Ascending aorta (tissue), 2 donors: Measurements from ENCODE around the gene LAMP5. TPM values are rescaled to one million over a fixed set of nuclear protein-coding genes. Genes with fewer than 3 reads are reported as not detected.

Experiments used
- DNase-seq, 2 donors: peaks; one replicate each; pipeline ENCODE4 v3.0.0-alpha.2; 2019; ENCODE audit warnings: low spot score in 2 of 2
- H3K27ac ChIP-seq, 2 donors: fragments of 200-600 bp; sonication (generic); one replicate each; pipeline ENCODE4 v1.5.1; 2016 to 2017; ENCODE audit warnings: mild to moderate bottlenecking in 1 of 2
- H3K27me3 ChIP-seq: fragments of 200-600 bp; sonication (generic); one replicate; pipeline ENCODE4 v1.5.1; 2017
- H3K36me3 ChIP-seq, 2 donors: fragments of 200-600 bp; sonication (generic); one replicate each; pipeline ENCODE4 v1.5.1; 2016
- H3K4me1 ChIP-seq, 2 donors: fragments of 200-600 bp; sonication (generic); one replicate each; pipeline ENCODE4 v1.5.1; 2016 to 2017; ENCODE audit warnings: mild to moderate bottlenecking in 1 of 2
- H3K4me3 ChIP-seq, 2 donors: fragments of 200-600 bp; sonication (generic); one replicate each; pipeline ENCODE4 v1.5.1; 2016 to 2017; ENCODE audit warnings: mild to moderate bottlenecking in 1 of 2
- H3K9me3 ChIP-seq, 2 donors: fragments of 200-600 bp; sonication (generic); one replicate each; pipeline ENCODE4 v1.5.1; 2016
- intact Hi-C: fragments of 100-400 bp; cut with DNase I; formaldehyde crosslinking; loops from one replicate; pipeline ENCODE4 v1.15.1; 2023
- total RNA-seq: library from RNA; depleted of rRNA; stranded (reverse); fragments of >200 nt; gene quantifications from one replicate; pipeline ENCODE4 v1.1.0, GENCODE V29; 2016
- TF ChIP-seq, protein P1 (sequence below), 3 experiments: fragments of 200-600 bp in 2 of 3; fragments of 450-650 bp in 1 of 3; sonication (generic) in 2 of 3; IDR thresholded peaks; one replicate each; pipeline ENCODE4 v1.5.1; 2016 to 2019; ENCODE audit warnings: antibody characterized with exemption in 3 of 3, mild to moderate bottlenecking in 1 of 3, moderate library complexity in 1 of 3

LAMP5 gene
- total RNA-seq, 1 donor from 2014 or later = not detected

DNA sequence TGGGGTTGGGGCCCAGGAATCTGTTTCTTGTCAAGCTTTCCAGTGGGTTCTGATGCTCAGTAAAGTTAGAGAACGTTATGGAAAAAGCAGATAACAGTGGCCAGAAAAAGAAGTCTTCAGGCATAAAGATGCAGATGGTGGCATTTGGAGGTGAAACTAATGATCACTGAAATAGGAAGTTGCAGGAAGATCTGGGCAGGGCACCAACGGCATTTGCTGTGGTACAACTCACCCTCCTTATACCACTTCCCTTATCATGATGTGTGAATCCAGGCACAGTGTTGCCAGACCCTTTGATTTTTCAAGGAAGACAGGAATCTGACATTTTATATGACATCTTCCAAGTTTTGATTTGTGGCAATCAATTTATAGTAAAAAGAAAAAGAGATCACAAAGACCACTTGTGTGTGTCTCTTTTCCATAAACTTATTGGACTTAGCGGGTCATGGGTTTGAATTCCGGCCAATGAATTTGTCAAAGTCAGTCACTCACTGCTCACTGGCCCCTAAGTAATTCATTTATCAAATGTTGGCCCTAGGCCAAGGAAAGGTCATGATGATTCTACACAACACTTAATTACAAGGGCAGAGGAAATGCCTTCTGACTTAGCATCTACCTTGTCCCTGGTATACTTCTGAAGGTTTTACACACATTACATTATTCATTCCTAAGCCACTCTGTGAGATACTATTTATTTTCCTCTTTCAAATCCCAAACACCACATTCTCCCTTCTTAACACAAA lies 37.6 kb downstream of the LAMP5 start:
- Histone ChIP-seq H3K27ac (no peak overlapping the region), H3K4me3 (no peak overlapping the region), H3K9me3 (no peaks in the 10 kb centered on the region), H3K4me1 (no peaks in the 10 kb centered on the region), H3K36me3 (no peaks in the 10 kb centered on the region), H3K27me3 (no peaks in the 10 kb centered on the region)
- TF ChIP-seq, protein P1, sequence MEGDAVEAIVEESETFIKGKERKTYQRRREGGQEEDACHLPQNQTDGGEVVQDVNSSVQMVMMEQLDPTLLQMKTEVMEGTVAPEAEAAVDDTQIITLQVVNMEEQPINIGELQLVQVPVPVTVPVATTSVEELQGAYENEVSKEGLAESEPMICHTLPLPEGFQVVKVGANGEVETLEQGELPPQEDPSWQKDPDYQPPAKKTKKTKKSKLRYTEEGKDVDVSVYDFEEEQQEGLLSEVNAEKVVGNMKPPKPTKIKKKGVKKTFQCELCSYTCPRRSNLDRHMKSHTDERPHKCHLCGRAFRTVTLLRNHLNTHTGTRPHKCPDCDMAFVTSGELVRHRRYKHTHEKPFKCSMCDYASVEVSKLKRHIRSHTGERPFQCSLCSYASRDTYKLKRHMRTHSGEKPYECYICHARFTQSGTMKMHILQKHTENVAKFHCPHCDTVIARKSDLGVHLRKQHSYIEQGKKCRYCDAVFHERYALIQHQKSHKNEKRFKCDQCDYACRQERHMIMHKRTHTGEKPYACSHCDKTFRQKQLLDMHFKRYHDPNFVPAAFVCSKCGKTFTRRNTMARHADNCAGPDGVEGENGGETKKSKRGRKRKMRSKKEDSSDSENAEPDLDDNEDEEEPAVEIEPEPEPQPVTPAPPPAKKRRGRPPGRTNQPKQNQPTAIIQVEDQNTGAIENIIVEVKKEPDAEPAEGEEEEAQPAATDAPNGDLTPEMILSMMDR (IDR thresholded peaks at IDR 0.05) = no peak
- no peak for DNase-seq
- intact Hi-C loops = no loop called here

DNA sequence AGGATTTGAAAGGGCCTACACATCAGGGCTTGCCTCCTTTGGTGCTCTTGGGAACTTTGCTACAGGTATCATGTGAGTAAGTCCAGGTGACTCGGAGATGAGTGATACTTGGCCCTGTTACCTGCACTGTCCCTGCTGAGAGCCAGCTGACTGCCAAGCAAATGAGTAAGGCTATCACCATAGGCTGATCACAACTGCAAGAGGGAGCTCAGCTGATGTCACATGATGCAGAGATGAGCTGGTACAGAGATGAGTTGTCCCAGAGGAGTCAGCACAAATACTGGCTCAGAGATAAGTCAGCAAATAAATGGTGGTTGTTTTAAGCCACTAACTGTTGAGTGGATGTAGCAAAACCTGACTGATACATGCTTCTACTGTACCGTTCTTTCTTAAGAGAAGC lies 41.4 kb downstream of the LAMP5 start:
- no peak for DNase-seq

GRCh38 chr20:9557411-9557810 lies 43.0 kb downstream of the LAMP5 start:
- Histone ChIP-seq H3K36me3 (no peaks in the 10 kb centered on the region), H3K27me3 (no peaks in the 10 kb centered on the region), H3K9me3 (no peaks in the 10 kb centered on the region), H3K27ac (no peak overlapping the region), H3K4me1 (no peaks in the 10 kb centered on the region), H3K4me3 (no peak overlapping the region)
- intact Hi-C loops = no loop called here
- TF ChIP-seq, protein P1 (IDR thresholded peaks at IDR 0.05) = no peak
- DNase-seq = no peak

More for the DNA sequence above, 41.4 kb downstream of the LAMP5 start:
- Histone ChIP-seq H3K4me3 (no peak overlapping the region), H3K9me3 (no peaks in the 10 kb centered on the region), H3K4me1 (no peaks in the 10 kb centered on the region), H3K27ac (no peak overlapping the region), H3K36me3 (no peaks in the 10 kb centered on the region), H3K27me3 (no peaks in the 10 kb centered on the region)
- TF ChIP-seq, protein P1 (IDR thresholded peaks at IDR 0.05) = no peak
- intact Hi-C loops = no loop called here

DNA sequence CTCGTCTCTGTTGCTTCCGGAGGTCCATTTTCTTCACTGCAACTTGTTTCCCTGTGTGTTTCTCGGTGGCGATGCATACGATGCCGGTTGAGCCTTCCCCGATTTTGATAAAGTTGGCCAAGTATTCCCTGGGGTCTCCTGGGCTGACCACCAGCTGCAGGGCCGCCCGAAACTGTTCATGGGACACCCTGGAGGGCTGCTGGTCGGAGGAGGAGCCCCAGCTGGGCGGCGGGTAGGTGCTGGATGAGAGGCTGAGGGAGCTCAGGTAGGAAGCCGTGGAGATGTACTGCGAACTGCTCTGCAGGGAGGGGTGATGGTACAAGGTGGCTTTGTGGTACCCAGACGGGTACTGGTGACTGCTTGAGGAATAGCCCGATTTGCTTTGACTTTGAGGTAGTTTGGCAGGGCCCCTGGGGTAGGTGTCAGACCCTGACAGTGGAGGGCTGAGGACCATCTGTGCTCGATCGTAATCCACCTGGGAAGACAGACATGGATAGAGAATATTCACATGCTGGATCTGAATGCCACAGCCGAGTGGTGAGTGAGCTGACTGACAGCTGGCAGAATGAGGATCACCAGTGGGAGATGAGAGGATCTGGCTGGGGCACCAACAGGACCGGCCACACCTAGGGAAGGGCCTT lies 51.6 kb downstream of the LAMP5 start:
- TF ChIP-seq, protein P1 (IDR thresholded peaks at IDR 0.05) = no peak

GRCh38 chr20:9566977-9567376 lies 52.6 kb downstream of the LAMP5 start:
- no peaks in the 10 kb centered on the region for H3K9me3 ChIP-seq
- H3K4me1 ChIP-seq = no peaks in the 10 kb centered on the region
- H3K27me3 ChIP-seq = no peaks in the 10 kb centered on the region
- no peak for DNase-seq
- no peak overlapping the region for H3K27ac ChIP-seq
- intact Hi-C loops = no loop called here
- no peak overlapping the region for H3K4me3 ChIP-seq
- TF ChIP-seq, protein P1 (IDR thresholded peaks at IDR 0.05) = no peak
- no peaks in the 10 kb centered on the region for H3K36me3 ChIP-seq

More for the DNA sequence above, 51.6 kb downstream of the LAMP5 start:
- DNase-seq = no peak
- no peak overlapping the region for H3K27ac ChIP-seq
- H3K9me3 ChIP-seq = no peaks in the 10 kb centered on the region
- no peak overlapping the region for H3K4me3 ChIP-seq
- no peaks in the 10 kb centered on the region for H3K4me1 ChIP-seq
- intact Hi-C loops = no loop called here
- H3K36me3 ChIP-seq = no peaks in the 10 kb centered on the region
- H3K27me3 ChIP-seq = no peaks in the 10 kb centered on the region
